HL-60 (cell line): Measurements from ENCODE around the gene MREG.

Experiments used
- POLR2AphosphoS5 ChIP-seq: IDR thresholded peaks from 2 replicates; pipeline ENCODE4 v1.6.1; 2012; ENCODE audit warnings: low read depth
- TF ChIP-seq, protein P1 (sequence below): IDR thresholded peaks from one replicate; pipeline ENCODE4 v1.5.1; 2011; ENCODE audit warnings: low read length, control low read depth, inconsistent platforms; ENCODE audit not compliant: insufficient read depth

DNA sequence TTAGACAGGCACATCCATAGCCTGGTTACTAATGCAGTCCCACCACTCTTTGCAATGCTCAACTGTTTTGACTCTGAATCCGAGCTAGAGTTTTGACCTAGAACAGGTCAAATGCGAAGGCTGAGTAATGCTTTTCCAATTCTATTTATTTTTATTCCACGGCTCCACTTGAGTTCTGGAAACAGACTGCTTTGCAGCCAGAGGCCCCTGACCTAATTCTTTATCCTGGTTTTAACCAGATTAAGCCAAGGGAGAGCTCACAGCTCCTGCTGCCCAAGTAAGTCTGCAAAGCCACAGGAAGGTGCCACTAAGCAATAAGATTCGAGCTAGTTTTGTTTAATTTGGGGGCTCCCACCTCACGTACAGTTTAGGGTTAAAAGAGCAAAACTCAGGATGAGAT lies 51.4 kb downstream of the MREG start:
- TF ChIP-seq, protein P1, sequence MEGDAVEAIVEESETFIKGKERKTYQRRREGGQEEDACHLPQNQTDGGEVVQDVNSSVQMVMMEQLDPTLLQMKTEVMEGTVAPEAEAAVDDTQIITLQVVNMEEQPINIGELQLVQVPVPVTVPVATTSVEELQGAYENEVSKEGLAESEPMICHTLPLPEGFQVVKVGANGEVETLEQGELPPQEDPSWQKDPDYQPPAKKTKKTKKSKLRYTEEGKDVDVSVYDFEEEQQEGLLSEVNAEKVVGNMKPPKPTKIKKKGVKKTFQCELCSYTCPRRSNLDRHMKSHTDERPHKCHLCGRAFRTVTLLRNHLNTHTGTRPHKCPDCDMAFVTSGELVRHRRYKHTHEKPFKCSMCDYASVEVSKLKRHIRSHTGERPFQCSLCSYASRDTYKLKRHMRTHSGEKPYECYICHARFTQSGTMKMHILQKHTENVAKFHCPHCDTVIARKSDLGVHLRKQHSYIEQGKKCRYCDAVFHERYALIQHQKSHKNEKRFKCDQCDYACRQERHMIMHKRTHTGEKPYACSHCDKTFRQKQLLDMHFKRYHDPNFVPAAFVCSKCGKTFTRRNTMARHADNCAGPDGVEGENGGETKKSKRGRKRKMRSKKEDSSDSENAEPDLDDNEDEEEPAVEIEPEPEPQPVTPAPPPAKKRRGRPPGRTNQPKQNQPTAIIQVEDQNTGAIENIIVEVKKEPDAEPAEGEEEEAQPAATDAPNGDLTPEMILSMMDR: no peak
- no peak for TF ChIP-seq POLR2AphosphoS5
